Ishikawa (cell line): ENCODE measurements around the gene FBXO10.

Experiments
- CREB1 ChIP-seq: IDR thresholded peaks from 2 replicates; pipeline ENCODE4 v1.6.1; 2012; ENCODE audit warnings: low read depth
- EGR1 ChIP-seq: IDR thresholded peaks from 2 replicates; pipeline ENCODE4 v1.6.1; 2012
- EP300 ChIP-seq: IDR thresholded peaks from 2 replicates; pipeline ENCODE4 v1.6.1; 2012; ENCODE audit warnings: borderline replicate concordance
- FOXM1 ChIP-seq: IDR thresholded peaks from 2 replicates; pipeline ENCODE4 v1.6.1; 2012; ENCODE audit warnings: low read depth, borderline replicate concordance
- MAX ChIP-seq: IDR thresholded peaks from 2 replicates; pipeline ENCODE4 v1.6.1; 2012
- NFIC ChIP-seq: IDR thresholded peaks from 2 replicates; pipeline ENCODE4 v1.6.1; 2012
- REST ChIP-seq: IDR thresholded peaks from 2 replicates; pipeline ENCODE4 v1.6.1; 2012; ENCODE audit warnings: low read depth, mild to moderate bottlenecking
- TAF1 ChIP-seq: IDR thresholded peaks from 2 replicates; pipeline ENCODE4 v1.6.1; 2012; ENCODE audit warnings: low read depth, mild to moderate bottlenecking
- TCF12 ChIP-seq: IDR thresholded peaks from 2 replicates; pipeline ENCODE4 v1.6.1; 2012; ENCODE audit warnings: low read depth
- USF1 ChIP-seq: IDR thresholded peaks from 2 replicates; pipeline ENCODE4 v1.6.1; 2012
- YY1 ChIP-seq: IDR thresholded peaks from 2 replicates; pipeline ENCODE4 v1.6.1; 2012; ENCODE audit warnings: low read depth
- ZBTB7A ChIP-seq: IDR thresholded peaks from 2 replicates; pipeline ENCODE4 v1.6.1; 2012; ENCODE audit warnings: low read depth

GRCh38 chr9:37554318-37554717, 21.9 kb downstream of the FBXO10 start:
- TF ChIP-seq NFIC: no peak
- TF ChIP-seq REST: no peak
- TF ChIP-seq YY1: no peak
- TF ChIP-seq USF1: no peak
- no peak for TF ChIP-seq FOXM1
- no peak for TF ChIP-seq ZBTB7A
- TF ChIP-seq MAX: no peak
- no peak for TF ChIP-seq TAF1
- TF ChIP-seq CREB1: no peak
- no peak for TF ChIP-seq TCF12
- no peak for TF ChIP-seq EGR1
- no peak for TF ChIP-seq EP300
